PC-9 (cell line): ENCODE data around the gene CHAF1B. TPM values are rescaled to one million over a fixed set of nuclear protein-coding genes. Genes with fewer than 3 reads are reported as not detected.

Experiments
- BruUV-seq: library from RNA; stranded (reverse); fragments of 400-500 nt; replicated peaks from 2 replicates; lab custom pipeline; 2021; lab: Mats Ljungman, UMichigan
- CTCF ChIA-PET: fragments of 300-600 bp; sonication (Branson Sonifier 250); formaldehyde crosslinking; loops from one replicate; lab custom pipeline; 2022; ENCODE audit warnings: antibody characterized with exemption; lab: Charles Lee
- POLR2A ChIA-PET: fragments of 300-600 bp; sonication (Branson Sonifier 250); formaldehyde crosslinking; loops from one replicate; lab custom pipeline; 2022; ENCODE audit warnings: antibody characterized with exemption; ENCODE audit not compliant: unreplicated experiment; lab: Charles Lee
- DNase-seq, 2 experiments: peaks; one replicate each; pipeline versions ENCODE4 v3.0.0 to v3.0.0-alpha.2; 2015 to 2022; ENCODE audit warnings: mixed read lengths in 1 of 2
- H2AFZ ChIP-seq: fragments of 200-600 bp; sonication (generic); 2 replicates; pipeline ENCODE4 v1.8.1; 2017; ENCODE audit warnings: antibody characterized with exemption
- H3F3A ChIP-seq: fragments of 200-600 bp; sonication (generic); 2 replicates; pipeline ENCODE4 v1.8.1; 2017; ENCODE audit warnings: antibody characterized with exemption, mild to moderate bottlenecking, low read depth; ENCODE audit not compliant: insufficient read depth
- H3K27ac ChIP-seq: fragments of 200-600 bp; sonication (generic); 2 replicates; pipeline ENCODE4 v1.6.1; 2016; ENCODE audit warnings: mixed run types
- H3K27me3 ChIP-seq: fragments of 200-600 bp; sonication (generic); 2 replicates; pipeline ENCODE4 v1.6.1; 2016; ENCODE audit warnings: low read depth, mixed run types; ENCODE audit not compliant: insufficient read depth
- H3K36me3 ChIP-seq: fragments of 200-600 bp; sonication (generic); 2 replicates; pipeline ENCODE4 v1.6.1; 2016; ENCODE audit warnings: low read depth, mixed run types
- H3K4me1 ChIP-seq: fragments of 200-600 bp; sonication (generic); replicated peaks from 2 replicates; pipeline ENCODE4 v1.6.1; 2016; ENCODE audit warnings: mixed run types; ENCODE audit not compliant: insufficient read depth
- H3K4me2 ChIP-seq: fragments of 200-600 bp; sonication (generic); 2 replicates; pipeline ENCODE4 v1.6.1; 2017; ENCODE audit warnings: mixed run types
- H3K4me3 ChIP-seq: fragments of 200-600 bp; sonication (generic); 2 replicates; pipeline ENCODE4 v1.6.1; 2016; ENCODE audit warnings: mixed run types
- H3K79me2 ChIP-seq: fragments of 200-600 bp; sonication (generic); 2 replicates; pipeline ENCODE4 v1.6.1; 2017; ENCODE audit warnings: low read depth, mixed run types
- H3K9me2 ChIP-seq: fragments of 200-600 bp; sonication (generic); 2 replicates; pipeline ENCODE4 v1.8.1; 2017; ENCODE audit warnings: mild to moderate bottlenecking; ENCODE audit not compliant: insufficient read depth
- H3K9me3 ChIP-seq: fragments of 200-600 bp; sonication (generic); 2 replicates; pipeline ENCODE4 v1.8.1; 2016; ENCODE audit warnings: low read depth; ENCODE audit not compliant: insufficient read depth
- H4K20me1 ChIP-seq: fragments of 200-600 bp; sonication (generic); 2 replicates; pipeline ENCODE4 v1.8.1; 2017; ENCODE audit not compliant: insufficient read depth
- EZH2 ChIP-seq: fragments of 200-600 bp; sonication (generic); IDR thresholded peaks from 2 replicates; pipeline ENCODE4 v1.8.0; 2017; ENCODE audit warnings: antibody characterized with exemption, low read depth
- intact Hi-C: fragments of 100-400 bp; cut with micrococcal nuclease; formaldehyde crosslinking; loops from one replicate; pipeline ENCODE4 v1.10.0; 2022; ENCODE audit not compliant: unreplicated experiment
- total RNA-seq: library from RNA; stranded (reverse); gene quantifications from 2 replicates; pipeline ENCODE4 v1.2.3, GENCODE V29; 2021
- TF ChIP-seq, protein P1 (sequence below): fragments of 200-600 bp; sonication (generic); conservative IDR thresholded peaks from 2 replicates; pipeline ENCODE4 v1.6.1; 2017; ENCODE audit warnings: mixed run types, antibody characterized with exemption, mild to moderate bottlenecking, moderate library complexity

The CHAF1B gene
- total RNA-seq, 1 experiment from 2014 or later: 14.1 TPM

DNA sequence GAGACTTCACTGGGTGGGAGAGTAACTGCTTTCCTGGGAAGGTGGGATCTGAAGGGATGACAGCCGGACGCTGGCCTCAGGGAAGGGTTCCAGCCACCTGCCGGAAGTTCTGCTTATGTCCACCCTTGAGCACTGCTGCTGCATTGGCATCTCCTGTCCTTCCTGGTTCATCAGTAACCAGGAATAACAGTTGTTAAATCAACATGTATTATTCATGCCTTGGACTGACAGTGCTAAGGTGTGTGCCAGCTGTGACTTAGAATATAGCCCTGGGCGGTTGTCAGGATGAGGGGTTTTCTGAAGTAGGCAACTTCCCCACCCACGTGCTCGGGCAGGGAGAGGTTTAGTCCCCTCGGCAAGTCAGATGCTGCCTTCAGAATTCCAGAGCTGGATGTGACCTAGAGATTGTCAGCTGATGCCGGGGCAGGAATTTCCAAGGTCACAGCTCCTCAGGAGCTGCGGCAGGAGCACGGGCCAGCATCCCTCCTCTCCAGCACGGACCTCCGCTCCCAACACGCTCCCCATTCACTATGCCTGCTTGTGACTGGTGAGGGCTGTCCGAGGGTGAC, 76.8 kb downstream of the CHAF1B start:
- no peaks in the 10 kb centered on the region for H3K9me2 ChIP-seq
- intact Hi-C loops: no loop called here
- POLR2A ChIA-PET: no interaction called here
- no peaks in the 10 kb centered on the region for H3K4me1 ChIP-seq
- H3F3A ChIP-seq: no peaks in the 10 kb centered on the region
- H4K20me1 ChIP-seq: no peaks in the 10 kb centered on the region
- CTCF ChIA-PET: no interaction called here
- no peak overlapping the region for H3K27ac ChIP-seq
- no peak overlapping the region for H3K4me2 ChIP-seq
- H3K36me3 ChIP-seq: no peaks in the 10 kb centered on the region
- no TSS peak for BruUV-seq
- H3K27me3 ChIP-seq: no peaks in the 10 kb centered on the region
- H3K9me3 ChIP-seq: no peaks in the 10 kb centered on the region
- no peak overlapping the region for H3K4me3 ChIP-seq
- no peaks in the 10 kb centered on the region for H3K79me2 ChIP-seq
- TF ChIP-seq, protein P1, sequence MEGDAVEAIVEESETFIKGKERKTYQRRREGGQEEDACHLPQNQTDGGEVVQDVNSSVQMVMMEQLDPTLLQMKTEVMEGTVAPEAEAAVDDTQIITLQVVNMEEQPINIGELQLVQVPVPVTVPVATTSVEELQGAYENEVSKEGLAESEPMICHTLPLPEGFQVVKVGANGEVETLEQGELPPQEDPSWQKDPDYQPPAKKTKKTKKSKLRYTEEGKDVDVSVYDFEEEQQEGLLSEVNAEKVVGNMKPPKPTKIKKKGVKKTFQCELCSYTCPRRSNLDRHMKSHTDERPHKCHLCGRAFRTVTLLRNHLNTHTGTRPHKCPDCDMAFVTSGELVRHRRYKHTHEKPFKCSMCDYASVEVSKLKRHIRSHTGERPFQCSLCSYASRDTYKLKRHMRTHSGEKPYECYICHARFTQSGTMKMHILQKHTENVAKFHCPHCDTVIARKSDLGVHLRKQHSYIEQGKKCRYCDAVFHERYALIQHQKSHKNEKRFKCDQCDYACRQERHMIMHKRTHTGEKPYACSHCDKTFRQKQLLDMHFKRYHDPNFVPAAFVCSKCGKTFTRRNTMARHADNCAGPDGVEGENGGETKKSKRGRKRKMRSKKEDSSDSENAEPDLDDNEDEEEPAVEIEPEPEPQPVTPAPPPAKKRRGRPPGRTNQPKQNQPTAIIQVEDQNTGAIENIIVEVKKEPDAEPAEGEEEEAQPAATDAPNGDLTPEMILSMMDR: no peak
- TF ChIP-seq EZH2: no peak
- H2AFZ ChIP-seq: no peak overlapping the region
- DNase-seq: no peak

GRCh38 chr21:36463204-36463603, 78.0 kb downstream of the CHAF1B start:
- H3K27me3 ChIP-seq: no peaks in the 10 kb centered on the region
- H3K4me3 ChIP-seq: no peak overlapping the region
- TF ChIP-seq, protein P1: no peak
- no peak for TF ChIP-seq EZH2
- no peaks in the 10 kb centered on the region for H3K9me3 ChIP-seq
- no peaks in the 10 kb centered on the region for H3K4me1 ChIP-seq
- H3F3A ChIP-seq: no peaks in the 10 kb centered on the region
- no peaks in the 10 kb centered on the region for H3K79me2 ChIP-seq
- no peaks in the 10 kb centered on the region for H3K36me3 ChIP-seq
- no peak overlapping the region for H3K4me2 ChIP-seq
- no peaks in the 10 kb centered on the region for H4K20me1 ChIP-seq
- DNase-seq: no peak
- POLR2A ChIA-PET: no interaction called here
- H3K27ac ChIP-seq: no peak overlapping the region
- H3K9me2 ChIP-seq: no peaks in the 10 kb centered on the region
- CTCF ChIA-PET: no interaction called here
- H2AFZ ChIP-seq: no peak overlapping the region
- intact Hi-C loops: no loop called here
- BruUV-seq: no TSS peak

GRCh38 chr21:36463991-36464390, 78.8 kb downstream of the CHAF1B start:
- H3K79me2 ChIP-seq: no peaks in the 10 kb centered on the region
- no peaks in the 10 kb centered on the region for H3K9me2 ChIP-seq
- no TSS peak for BruUV-seq
- H3K4me3 ChIP-seq: no peak overlapping the region
- POLR2A ChIA-PET: no interaction called here
- H3K4me2 ChIP-seq: no peak overlapping the region
- H3K27me3 ChIP-seq: no peaks in the 10 kb centered on the region
- TF ChIP-seq EZH2: no peak
- TF ChIP-seq, protein P1: no peak
- no peaks in the 10 kb centered on the region for H3K36me3 ChIP-seq
- intact Hi-C loops: no loop called here
- no peaks in the 10 kb centered on the region for H3K4me1 ChIP-seq
- no peak overlapping the region for H2AFZ ChIP-seq
- H3K27ac ChIP-seq: no peak overlapping the region
- H4K20me1 ChIP-seq: no peaks in the 10 kb centered on the region
- CTCF ChIA-PET: no interaction called here
- no peaks in the 10 kb centered on the region for H3F3A ChIP-seq
- DNase-seq: no peak
- no peaks in the 10 kb centered on the region for H3K9me3 ChIP-seq
